IMR-90 (cell line): ENCODE measurements around the gene MCF2L2. TPM values are rescaled to one million over a fixed set of nuclear protein-coding genes. Genes with fewer than 3 reads are reported as not detected.

Experiments
- ATAC-seq: fragments of 200-7000 bp; cut with Tn5 transposase; 2 replicates; pipeline ENCODE4 v1.9.1; 2020; ENCODE audit warnings: low read depth, mild to moderate bottlenecking, moderate library complexity
- BruUV-seq: library from RNA; stranded (reverse); fragments of 400-500 nt; replicated peaks from 2 replicates; lab custom pipeline; 2021; lab: Mats Ljungman, UMichigan
- CTCF ChIA-PET: fragments of 300-600 bp; formaldehyde crosslinking; extraction: SDS; loops from one replicate; lab custom pipeline; 2021; ENCODE audit warnings: antibody characterized with exemption; lab: Yijun Ruan, JAX
- POLR2A ChIA-PET: fragments of 300-600 bp; sonication (Branson Sonifier 250); formaldehyde crosslinking; loops from one replicate; lab custom pipeline; 2022; ENCODE audit warnings: antibody characterized with exemption; ENCODE audit not compliant: unreplicated experiment; lab: Charles Lee
- DNase-seq: peaks from one replicate; pipeline ENCODE4 v3.0.0; 2013
- H2AFZ ChIP-seq: replicated peaks from 2 replicates; pipeline ENCODE3; 2013; ENCODE audit warnings: low read length, mild to moderate bottlenecking; ENCODE audit not compliant: poor library complexity
- H2AK5ac ChIP-seq: 2 replicates; pipeline ENCODE4 v1.6.1; 2013; ENCODE audit warnings: low read depth, low read length, inconsistent platforms
- H2AK9ac ChIP-seq: replicated peaks from 2 replicates; pipeline ENCODE3; 2013; ENCODE audit warnings: mild to moderate bottlenecking, low read depth, low read length, moderate library complexity; ENCODE audit not compliant: poor library complexity
- H2BK120ac ChIP-seq: 2 replicates; pipeline ENCODE4 v1.6.1; 2013; ENCODE audit warnings: low read depth, low read length, inconsistent platforms
- H2BK15ac ChIP-seq: 3 replicates; pipeline ENCODE4 v1.6.1; 2013; ENCODE audit warnings: low read depth, low read length, inconsistent platforms
- H2BK20ac ChIP-seq: 2 replicates; pipeline ENCODE4 v1.6.1; 2013; ENCODE audit warnings: low read depth, mild to moderate bottlenecking, inconsistent platforms, low read length, moderate library complexity
- H2BK5ac ChIP-seq: 2 replicates; pipeline ENCODE4 v1.6.1; 2013; ENCODE audit warnings: mild to moderate bottlenecking, low read depth, low read length, inconsistent platforms; ENCODE audit not compliant: poor library complexity, severe bottlenecking
- H3K14ac ChIP-seq: replicated peaks from 2 replicates; pipeline ENCODE4 v1.6.1; 2013; ENCODE audit warnings: low read depth, low read length, inconsistent platforms
- H3K18ac ChIP-seq: 2 replicates; pipeline ENCODE4 v1.6.1; 2013; ENCODE audit warnings: low read depth, low read length, control low read depth
- H3K23ac ChIP-seq: 2 replicates; pipeline ENCODE4 v1.6.1; 2013; ENCODE audit warnings: low read depth, low read length, inconsistent platforms
- H3K27ac ChIP-seq: 2 replicates; pipeline ENCODE4 v1.5.1; 2013; ENCODE audit warnings: mild to moderate bottlenecking, control low read depth, low read length; ENCODE audit not compliant: insufficient read depth
- H3K27me3 ChIP-seq: 2 replicates; pipeline ENCODE4 v1.6.1; 2013; ENCODE audit warnings: low read length; ENCODE audit not compliant: control insufficient read depth, insufficient read depth
- H3K36me3 ChIP-seq: 2 replicates; pipeline ENCODE4 v1.6.1; 2013; ENCODE audit warnings: low read length, mixed read lengths; ENCODE audit not compliant: control insufficient read depth, insufficient read depth
- H3K4ac ChIP-seq: 2 replicates; pipeline ENCODE4 v1.6.1; 2013; ENCODE audit warnings: low read depth, low read length, inconsistent platforms
- H3K4me1 ChIP-seq: 2 replicates; pipeline ENCODE4 v1.6.1; 2013; ENCODE audit warnings: low read length, mixed read lengths; ENCODE audit not compliant: control insufficient read depth, insufficient read depth
- H3K4me2 ChIP-seq: 2 replicates; pipeline ENCODE4 v1.6.1; 2013; ENCODE audit warnings: low read depth, mild to moderate bottlenecking, control low read depth, low read length, moderate library complexity
- H3K4me3 ChIP-seq: 2 replicates; pipeline ENCODE4 v1.5.1; 2013; ENCODE audit warnings: low read depth, mild to moderate bottlenecking, control low read depth, low read length, moderate library complexity; ENCODE audit not compliant: insufficient read depth
- H3K56ac ChIP-seq: 2 replicates; pipeline ENCODE4 v1.6.1; 2013; ENCODE audit warnings: low read length, inconsistent platforms; ENCODE audit not compliant: insufficient read depth; ENCODE audit errors: extremely low read depth
- H3K79me1 ChIP-seq, 2 experiments: 2 replicates each; pipeline ENCODE4 v1.6.1; 2013; ENCODE audit warnings: low read length in 2 of 2, inconsistent platforms in 1 of 2, low read depth in 1 of 2
- H3K9ac ChIP-seq: 2 replicates; pipeline ENCODE4 v1.6.1; 2013; ENCODE audit warnings: low read depth, low read length, control low read depth
- H3K9me1 ChIP-seq: 2 replicates; pipeline ENCODE4 v1.6.1; 2013; ENCODE audit warnings: low read length, inconsistent platforms; ENCODE audit not compliant: insufficient read depth
- H3K9me3 ChIP-seq: 2 replicates; pipeline ENCODE4 v1.6.1; 2013; ENCODE audit warnings: low read length; ENCODE audit not compliant: control insufficient read depth, insufficient read depth
- H4K20me1 ChIP-seq: 2 replicates; pipeline ENCODE4 v1.6.1; 2013; ENCODE audit warnings: low read length, inconsistent platforms; ENCODE audit not compliant: insufficient read depth
- H4K5ac ChIP-seq: 2 replicates; pipeline ENCODE4 v1.6.1; 2013; ENCODE audit warnings: mild to moderate bottlenecking, low read depth, low read length, control low read depth
- H4K8ac ChIP-seq, 2 experiments: 2 replicates each; pipeline ENCODE4 v1.6.1; 2013; ENCODE audit warnings: low read depth in 2 of 2, low read length in 2 of 2, control low read depth in 1 of 2, inconsistent platforms in 1 of 2
- H4K91ac ChIP-seq: 2 replicates; pipeline ENCODE4 v1.6.1; 2013; ENCODE audit warnings: low read depth, low read length, inconsistent platforms; ENCODE audit not compliant: insufficient read depth
- FOS ChIP-seq: fragments of 150-350 bp; IDR thresholded peaks from 2 replicates; pipeline ENCODE4 v1.6.1; 2016; ENCODE audit warnings: low read depth, low read length
- MXI1 ChIP-seq: IDR thresholded peaks from 2 replicates; pipeline ENCODE4 v1.6.1; 2012; ENCODE audit warnings: low read depth, mild to moderate bottlenecking, low read length, moderate library complexity, borderline replicate concordance
- RCOR1 ChIP-seq: IDR thresholded peaks from 2 replicates; pipeline ENCODE4 v1.6.1; 2012; ENCODE audit warnings: mild to moderate bottlenecking, low read length, improper control_type of control experiment; ENCODE audit not compliant: insufficient replicate concordance
- RFX5 ChIP-seq: IDR thresholded peaks from 2 replicates; pipeline ENCODE4 v1.8.0; 2012; ENCODE audit warnings: low read depth, mild to moderate bottlenecking, low read length, moderate library complexity
- SMC3 ChIP-seq: fragments of 150-350 bp; IDR thresholded peaks from 2 replicates; pipeline ENCODE4 v1.6.1; 2016; ENCODE audit warnings: low read depth, mild to moderate bottlenecking, antibody characterized with exemption, low read length, moderate library complexity
- WGBS, 2 experiments: methylation state at CpG; one replicate each; pipeline versions ENCODE4 v1.1.5 to v1.1.7; 2013; ENCODE audit warnings: missing lambda C conversion rate in 2 of 2; ENCODE audit not compliant: insufficient read length in 1 of 2; ENCODE audit errors: extremely low coverage in 2 of 2; 5-methylcytosine and 5-hydroxymethylcytosine counted together
- dilution Hi-C: fragments of 300-500 bp; cut with HindIII; formaldehyde crosslinking; loops from one replicate; pipeline ENCODE4 v1.14.3; 2018; ENCODE audit warnings: low sequenced_read_pairs; ENCODE audit not compliant: unreplicated experiment
- in situ Hi-C: fragments of 300-500 bp; cut with MboI; formaldehyde crosslinking; loops from 3 replicates; pipeline ENCODE4 v1.14.3; 2019; ENCODE audit warnings: low sequenced_read_pairs, inconsistent platforms, mixed read lengths
- intact Hi-C: fragments of 100-400 bp; cut with micrococcal nuclease; formaldehyde crosslinking; loops from 2 replicates; pipeline ENCODE4 v1.10.0; 2022
- polyA plus RNA-seq, 3 experiments: library from polyadenylated mRNA; depleted of rRNA; stranded (reverse); fragments of >200 nt; gene quantifications; 2 replicates each; pipeline ENCODE4 v1.2.3, GENCODE V29; 2012; ENCODE audit warnings: low replicate concordance in 1 of 3
- total RNA-seq: library from RNA; depleted of rRNA; stranded (reverse); fragments of >200 nt; gene quantifications from 2 replicates; pipeline ENCODE4 v1.2.3, GENCODE V29; 2012
- TF ChIP-seq, protein P1 (sequence below): conservative IDR thresholded peaks from 2 replicates; pipeline ENCODE4 v1.5.1; 2012; ENCODE audit warnings: mild to moderate bottlenecking, low read depth, low read length, improper control_type of control experiment

MCF2L2 gene
- total and polyA plus RNA-seq, 2 of the 4 experiments (the other 2 are of a cell fraction): under 0.01 TPM; not detected in 1

DNA sequence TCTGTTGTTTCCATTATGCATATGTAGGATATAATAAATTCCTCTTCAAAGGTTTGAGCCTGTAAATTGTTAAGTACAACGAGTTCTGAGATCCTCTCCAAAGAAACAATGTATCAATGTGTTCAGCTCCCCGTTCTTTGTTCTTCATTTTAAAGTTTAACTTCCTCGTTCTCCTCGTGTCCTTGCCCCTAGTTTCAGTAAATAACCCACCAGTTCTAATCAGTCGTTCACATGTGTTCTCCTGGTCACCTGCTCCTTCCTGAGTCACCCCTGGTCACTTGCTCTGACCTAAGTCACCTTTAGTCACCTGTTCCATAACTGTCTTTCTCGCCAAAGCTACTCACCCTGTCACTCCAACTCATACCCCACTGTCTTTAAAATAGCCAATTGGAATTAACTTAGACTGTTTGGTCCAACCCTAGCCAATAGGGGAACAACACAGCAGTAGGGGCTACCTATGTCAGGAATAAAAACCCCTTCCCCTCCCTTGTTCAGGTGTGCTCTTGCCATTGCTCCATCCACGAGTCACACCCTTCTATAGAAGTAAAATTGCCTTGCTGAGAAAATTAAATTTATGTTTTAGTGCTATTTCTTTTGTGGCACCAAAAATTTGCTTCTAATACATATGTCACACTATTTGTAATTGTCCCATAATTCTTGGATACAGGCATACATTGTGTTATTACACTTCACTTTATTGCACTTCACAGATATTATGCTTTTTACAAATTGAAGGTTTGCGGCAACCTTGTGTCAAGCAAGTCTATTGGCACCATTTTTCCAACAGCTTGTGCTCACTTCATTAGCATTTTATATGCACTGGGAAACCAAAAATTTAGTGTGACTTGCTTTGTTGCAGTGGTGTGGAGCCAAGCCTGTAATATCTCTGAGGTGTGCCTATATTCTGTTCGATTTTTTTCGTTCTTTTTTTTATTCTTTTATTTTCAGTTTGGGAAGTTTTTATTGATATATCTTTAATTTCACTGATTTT, 15.3 kb upstream of the MCF2L2 start (continued):
- TF ChIP-seq FOS (no peak), RFX5 (no peak)

DNA sequence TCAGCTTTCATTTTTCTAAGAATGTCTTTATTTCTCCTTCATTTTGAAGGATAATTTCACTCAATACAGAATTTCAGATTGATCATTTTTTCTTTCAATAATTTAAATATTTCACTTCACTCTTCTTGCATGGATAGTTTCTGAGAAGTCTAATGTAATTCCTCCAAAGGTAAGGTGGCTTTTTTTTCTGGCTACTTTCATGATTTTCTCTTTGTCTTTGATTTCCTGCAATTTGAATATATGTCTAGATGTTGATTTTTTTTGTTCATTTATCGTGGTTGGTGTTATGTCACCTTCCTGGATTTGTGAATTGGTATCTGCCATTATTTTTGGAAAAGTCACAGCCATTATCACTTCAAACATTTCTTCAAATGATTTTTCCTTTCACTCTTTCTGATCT, 14.6 kb upstream of the MCF2L2 start:
- H4K20me1 ChIP-seq: no peaks in the 10 kb centered on the region

More for the DNA sequence above, 14.6 kb upstream of the MCF2L2 start:
- H3K36me3 ChIP-seq: no peaks in the 10 kb centered on the region
- in situ Hi-C loops (no loop called here), intact Hi-C loops (no loop called here), dilution Hi-C loops (no loop called here)
- no TSS peak for BruUV-seq
- no peak overlapping the region for H2AK5ac ChIP-seq
- no peak overlapping the region for H2BK5ac ChIP-seq
- H2BK120ac ChIP-seq: no peak overlapping the region
- H2BK15ac ChIP-seq: no peak overlapping the region
- H3K14ac ChIP-seq: no peak overlapping the region
- no peak overlapping the region for H3K27ac ChIP-seq
- H3K9me1 ChIP-seq: no peaks in the 10 kb centered on the region
- TF ChIP-seq MXI1 (no peak), RCOR1 (no peak), SMC3 (no peak)
- TF ChIP-seq, protein P1, sequence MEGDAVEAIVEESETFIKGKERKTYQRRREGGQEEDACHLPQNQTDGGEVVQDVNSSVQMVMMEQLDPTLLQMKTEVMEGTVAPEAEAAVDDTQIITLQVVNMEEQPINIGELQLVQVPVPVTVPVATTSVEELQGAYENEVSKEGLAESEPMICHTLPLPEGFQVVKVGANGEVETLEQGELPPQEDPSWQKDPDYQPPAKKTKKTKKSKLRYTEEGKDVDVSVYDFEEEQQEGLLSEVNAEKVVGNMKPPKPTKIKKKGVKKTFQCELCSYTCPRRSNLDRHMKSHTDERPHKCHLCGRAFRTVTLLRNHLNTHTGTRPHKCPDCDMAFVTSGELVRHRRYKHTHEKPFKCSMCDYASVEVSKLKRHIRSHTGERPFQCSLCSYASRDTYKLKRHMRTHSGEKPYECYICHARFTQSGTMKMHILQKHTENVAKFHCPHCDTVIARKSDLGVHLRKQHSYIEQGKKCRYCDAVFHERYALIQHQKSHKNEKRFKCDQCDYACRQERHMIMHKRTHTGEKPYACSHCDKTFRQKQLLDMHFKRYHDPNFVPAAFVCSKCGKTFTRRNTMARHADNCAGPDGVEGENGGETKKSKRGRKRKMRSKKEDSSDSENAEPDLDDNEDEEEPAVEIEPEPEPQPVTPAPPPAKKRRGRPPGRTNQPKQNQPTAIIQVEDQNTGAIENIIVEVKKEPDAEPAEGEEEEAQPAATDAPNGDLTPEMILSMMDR: no peak
- no peaks in the 10 kb centered on the region; a peak in 1 of 4 replicates for H3K79me1 ChIP-seq
- H2AK9ac ChIP-seq: no peak overlapping the region
- no peak overlapping the region for H3K4me3 ChIP-seq
- WGBS, 2 experiments: no CpG with 5 or more reads among the region's 1 CpG
- DNase-seq: no peak
- no peak overlapping the region for H4K8ac ChIP-seq
- POLR2A ChIA-PET: no interaction called here
- no peak overlapping the region for H3K9ac ChIP-seq
- no peak for ATAC-seq
- H3K23ac ChIP-seq: no peak overlapping the region
- no peak overlapping the region for H3K18ac ChIP-seq
- peaks cover 7% of the 10 kb centered on the region for H3K27me3 ChIP-seq
- no peak overlapping the region for H3K56ac ChIP-seq
- H3K4me2 ChIP-seq: no peak overlapping the region
- no peak overlapping the region for H3K4ac ChIP-seq
- no peak overlapping the region for H2BK20ac ChIP-seq
- no peak overlapping the region for H2AFZ ChIP-seq
- peaks cover 7% of the 10 kb centered on the region for H3K9me3 ChIP-seq
- H4K5ac ChIP-seq: no peak overlapping the region
- no peak overlapping the region for H4K91ac ChIP-seq
- H3K4me1 ChIP-seq: no peaks in the 10 kb centered on the region
- CTCF ChIA-PET: no interaction called here
